HG03060 (cell line): ENCODE data around the gene TIMM17B.

Source experiments
- ATAC-seq: cut with Tn5 transposase; IDR thresholded peaks from one replicate; pipeline ENCODE4 v1.9.1; 2021; ENCODE audit warnings: low read depth, moderate number of reproducible peaks; ENCODE audit not compliant: unreplicated experiment

TIMM17B gene

GRCh38 chrX:48919360-48919841 lies 21.8 kb upstream of the TIMM17B start:
- no peak for ATAC-seq

GRCh38 chrX:48918643-48919340 lies 21.2 kb upstream of the TIMM17B start, which contains the start of gene PIM2:
PIM2 (minus strand) TSS chrX:48919024; CDS start chrX:48918834, 190 bp downstream.
- ATAC-seq = peak; percentile 65

- ATAC-seq = no peak
Measured at GRCh38 chrX:48918301-48918642, 20.7 kb upstream of the TIMM17B start.

- peak; percentile 32 for ATAC-seq
Measured at GRCh38 chrX:48917139-48918001, 19.8 kb upstream of the TIMM17B start.

GRCh38 chrX:48914593-48915493 lies 17.3 kb upstream of the TIMM17B start:
- ATAC-seq = no peak

- no peak for ATAC-seq
Measured at GRCh38 chrX:48913605-48914366, 16.2 kb upstream of the TIMM17B start.

GRCh38 chrX:48911412-48912182 lies 14.0 kb upstream of the TIMM17B start, which contains the start of gene SLC35A2:
SLC35A2 (minus strand) TSS chrX:48911646; CDS start chrX:48911636, 10 bp downstream.
- peak; percentile 45 for ATAC-seq

- no peak for ATAC-seq
Measured at GRCh38 chrX:48910926-48911411, 13.4 kb upstream of the TIMM17B start.

- no peak for ATAC-seq
Measured at GRCh38 chrX:48909703-48910294, 12.2 kb upstream of the TIMM17B start.

GRCh38 chrX:48908600-48908999 lies 11.0 kb upstream of the TIMM17B start:
- no peak for ATAC-seq

- no peak for ATAC-seq
Measured at GRCh38 chrX:48905090-48905790, 7.7 kb upstream of the TIMM17B start.

- ATAC-seq = no peak
Measured at GRCh38 chrX:48904626-48905025, 7.1 kb upstream of the TIMM17B start.

GRCh38 chrX:48904180-48904579 lies 6.6 kb upstream of the TIMM17B start:
- no peak for ATAC-seq

- no peak for ATAC-seq
Measured at GRCh38 chrX:48903290-48903689, 5.7 kb upstream of the TIMM17B start.

GRCh38 chrX:48902776-48903175 lies 5.2 kb upstream of the TIMM17B start:
- no peak for ATAC-seq

- ATAC-seq = no peak
Measured at GRCh38 chrX:48902135-48902534, 4.6 kb upstream of the TIMM17B start.

- no peak for ATAC-seq
Measured at GRCh38 chrX:48901069-48901468, 3.5 kb upstream of the TIMM17B start.

- no peak for ATAC-seq
Measured at GRCh38 chrX:48899078-48899410, 1.5 kb upstream of the TIMM17B start.
